Sigmoid colon (tissue), 4 donors: ENCODE data around the gene BTN1A1.

Experiments used
- EP300 ChIP-seq, 4 donors: sonication (generic); formaldehyde crosslinking; IDR thresholded peaks; one replicate each; pipeline ENCODE4 v1.6.1; 2017; ENCODE audit warnings: antibody characterized with exemption in 4 of 4
- POLR2A ChIP-seq, 2 donors: fragments of 450-650 bp; IDR thresholded peaks; one replicate each; pipeline ENCODE4 v1.6.1; 2016; ENCODE audit warnings: antibody characterized with exemption in 2 of 2, mild to moderate bottlenecking in 2 of 2, moderate library complexity in 2 of 2
- POLR2AphosphoS5 ChIP-seq, 4 donors: sonication (generic); formaldehyde crosslinking; IDR thresholded peaks; one replicate each; pipeline ENCODE4 v1.6.1; 2017; ENCODE audit warnings: antibody characterized with exemption in 4 of 4
- TF ChIP-seq, protein P1 (sequence below), 4 experiments: fragments of 450-650 bp in 3 of 4; fragments of 200-600 bp in 1 of 4; IDR thresholded peaks; one replicate each; pipeline ENCODE4 v1.5.1; 2016 to 2019; ENCODE audit warnings: antibody characterized with exemption in 4 of 4, mild to moderate bottlenecking in 3 of 4, moderate library complexity in 2 of 4

DNA sequence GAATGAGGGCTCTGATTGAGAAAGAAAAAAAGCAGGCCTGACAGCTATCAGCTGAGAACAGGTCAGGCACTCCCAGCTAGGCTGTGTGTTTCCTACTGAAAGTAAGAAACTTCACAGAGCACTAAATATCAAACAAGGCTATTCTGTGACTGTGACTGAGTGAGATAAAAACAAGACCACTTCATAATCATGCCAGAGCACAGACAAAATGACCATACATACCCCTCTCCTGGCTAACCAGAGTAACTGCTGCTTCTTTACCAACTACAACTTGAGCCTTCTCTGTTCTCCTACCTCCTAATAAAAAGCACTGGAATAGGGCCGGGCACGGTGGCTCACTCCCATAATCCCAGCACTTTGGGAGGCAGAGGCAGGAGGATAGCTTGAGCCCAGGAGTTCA, 6.8 kb upstream of the BTN1A1 start:
- TF ChIP-seq, protein P1, sequence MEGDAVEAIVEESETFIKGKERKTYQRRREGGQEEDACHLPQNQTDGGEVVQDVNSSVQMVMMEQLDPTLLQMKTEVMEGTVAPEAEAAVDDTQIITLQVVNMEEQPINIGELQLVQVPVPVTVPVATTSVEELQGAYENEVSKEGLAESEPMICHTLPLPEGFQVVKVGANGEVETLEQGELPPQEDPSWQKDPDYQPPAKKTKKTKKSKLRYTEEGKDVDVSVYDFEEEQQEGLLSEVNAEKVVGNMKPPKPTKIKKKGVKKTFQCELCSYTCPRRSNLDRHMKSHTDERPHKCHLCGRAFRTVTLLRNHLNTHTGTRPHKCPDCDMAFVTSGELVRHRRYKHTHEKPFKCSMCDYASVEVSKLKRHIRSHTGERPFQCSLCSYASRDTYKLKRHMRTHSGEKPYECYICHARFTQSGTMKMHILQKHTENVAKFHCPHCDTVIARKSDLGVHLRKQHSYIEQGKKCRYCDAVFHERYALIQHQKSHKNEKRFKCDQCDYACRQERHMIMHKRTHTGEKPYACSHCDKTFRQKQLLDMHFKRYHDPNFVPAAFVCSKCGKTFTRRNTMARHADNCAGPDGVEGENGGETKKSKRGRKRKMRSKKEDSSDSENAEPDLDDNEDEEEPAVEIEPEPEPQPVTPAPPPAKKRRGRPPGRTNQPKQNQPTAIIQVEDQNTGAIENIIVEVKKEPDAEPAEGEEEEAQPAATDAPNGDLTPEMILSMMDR (IDR thresholded peaks at IDR 0.05), result no peak
- TF ChIP-seq EP300 (IDR thresholded peaks at IDR 0.05) (no peak), POLR2A (IDR thresholded peaks at IDR 0.05) (no peak), POLR2AphosphoS5 (IDR thresholded peaks at IDR 0.05) (no peak)
